Measurements from ENCODE around the gene GFRA1. TPM values are rescaled to one million over a fixed set of nuclear protein-coding genes. Genes with fewer than 3 reads are reported as not detected.

GFRA1 gene
- total and polyA plus RNA-seq, 2 donors (not counting 1 experiment from before 2014, with no cell fraction given) = 6.3 to 29.6 TPM

DNA sequence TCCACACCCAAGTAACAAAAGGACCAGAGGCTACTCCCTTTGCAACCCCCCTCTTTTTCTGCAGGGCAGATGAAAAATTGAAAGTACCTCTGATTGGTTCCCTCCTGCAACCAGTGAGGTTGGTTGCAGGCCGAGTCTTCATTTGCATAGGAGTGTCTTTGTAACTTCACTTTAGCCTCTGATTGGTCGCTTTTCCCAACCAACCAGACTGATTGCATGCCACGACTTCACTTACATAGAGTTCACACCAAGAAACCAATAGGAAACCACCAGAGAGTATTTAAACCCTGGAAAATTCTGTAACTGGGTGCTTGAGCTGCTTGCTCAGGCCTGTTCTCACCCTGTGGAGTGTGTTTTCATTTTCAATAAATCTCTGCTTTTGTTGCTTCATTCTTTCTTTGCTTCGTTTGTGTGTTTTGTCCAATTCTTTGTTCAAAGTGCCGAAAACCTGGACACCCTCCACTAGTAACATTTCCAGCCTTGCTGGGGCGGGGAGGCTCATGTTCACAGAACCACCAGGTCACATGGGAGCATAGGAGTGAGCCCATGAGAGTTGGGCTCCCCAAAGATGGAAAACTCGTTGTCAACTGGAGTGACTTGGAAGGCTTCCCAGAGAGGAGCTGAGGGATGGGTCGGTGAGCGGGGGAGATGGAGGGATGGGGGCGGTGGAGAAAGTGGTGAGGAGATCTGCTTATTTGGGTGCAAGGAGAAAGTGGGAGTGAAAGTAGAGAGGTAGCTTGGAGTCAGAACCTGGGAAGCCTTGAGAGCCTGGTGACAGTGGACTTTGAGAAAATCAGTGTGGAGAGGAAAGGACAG is 223.6 kb downstream of the GFRA1 start:
- Histone ChIP-seq H3K9ac (ENCODE audit: insufficient read depth, low read length) (no peak overlapping the region), H3K27ac (ENCODE audit: insufficient read depth, low read length) (no peak overlapping the region), H3K4me2 (ENCODE audit: extremely low read depth, insufficient read depth, low read length) (no peak overlapping the region), H3K9me3 (ENCODE audit: control insufficient read depth, insufficient read depth, low read depth, low read length) (no peaks in the 10 kb centered on the region), H4K20me1 (ENCODE audit: control insufficient read depth, extremely low read depth, insufficient read depth, low read length) (no peaks in the 10 kb centered on the region), H3K27me3 (ENCODE audit: control insufficient read depth, insufficient read depth, low read length) (no peaks in the 10 kb centered on the region), H3K79me2 (ENCODE audit: control insufficient read depth, insufficient read depth, low read length) (no peaks in the 10 kb centered on the region), H3K4me3 (replicated peaks in 1 of 4; ENCODE audit: control extremely low read depth in 1 of 4, insufficient read depth in 1 of 4, low read depth in 3 of 4, low read length in 4 of 4) (no peak overlapping the region), H3K4me1 (ENCODE audit: control insufficient read depth, extremely low read depth, insufficient read depth, low read length) (no peaks in the 10 kb centered on the region), H3K36me3 (ENCODE audit: control insufficient read depth, insufficient read depth, low read length) (no peaks in the 10 kb centered on the region), H2AFZ (ENCODE audit: low read length) (no peak overlapping the region)
- TF ChIP-seq, protein P1, sequence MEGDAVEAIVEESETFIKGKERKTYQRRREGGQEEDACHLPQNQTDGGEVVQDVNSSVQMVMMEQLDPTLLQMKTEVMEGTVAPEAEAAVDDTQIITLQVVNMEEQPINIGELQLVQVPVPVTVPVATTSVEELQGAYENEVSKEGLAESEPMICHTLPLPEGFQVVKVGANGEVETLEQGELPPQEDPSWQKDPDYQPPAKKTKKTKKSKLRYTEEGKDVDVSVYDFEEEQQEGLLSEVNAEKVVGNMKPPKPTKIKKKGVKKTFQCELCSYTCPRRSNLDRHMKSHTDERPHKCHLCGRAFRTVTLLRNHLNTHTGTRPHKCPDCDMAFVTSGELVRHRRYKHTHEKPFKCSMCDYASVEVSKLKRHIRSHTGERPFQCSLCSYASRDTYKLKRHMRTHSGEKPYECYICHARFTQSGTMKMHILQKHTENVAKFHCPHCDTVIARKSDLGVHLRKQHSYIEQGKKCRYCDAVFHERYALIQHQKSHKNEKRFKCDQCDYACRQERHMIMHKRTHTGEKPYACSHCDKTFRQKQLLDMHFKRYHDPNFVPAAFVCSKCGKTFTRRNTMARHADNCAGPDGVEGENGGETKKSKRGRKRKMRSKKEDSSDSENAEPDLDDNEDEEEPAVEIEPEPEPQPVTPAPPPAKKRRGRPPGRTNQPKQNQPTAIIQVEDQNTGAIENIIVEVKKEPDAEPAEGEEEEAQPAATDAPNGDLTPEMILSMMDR (conservative IDR thresholded peaks at IDR 0.05 in 1 of 2, IDR thresholded peaks at IDR 0.05 in 1 of 2; ENCODE audit: low read depth in 1 of 2, low read length in 2 of 2) = no peak
- TF ChIP-seq EZH2 (IDR thresholded peaks at IDR 0.05; ENCODE audit: low read length, missing control alignments) = no peak
- DNase-seq (ENCODE audit: low read depth in 2 of 2) = no peak

DNA sequence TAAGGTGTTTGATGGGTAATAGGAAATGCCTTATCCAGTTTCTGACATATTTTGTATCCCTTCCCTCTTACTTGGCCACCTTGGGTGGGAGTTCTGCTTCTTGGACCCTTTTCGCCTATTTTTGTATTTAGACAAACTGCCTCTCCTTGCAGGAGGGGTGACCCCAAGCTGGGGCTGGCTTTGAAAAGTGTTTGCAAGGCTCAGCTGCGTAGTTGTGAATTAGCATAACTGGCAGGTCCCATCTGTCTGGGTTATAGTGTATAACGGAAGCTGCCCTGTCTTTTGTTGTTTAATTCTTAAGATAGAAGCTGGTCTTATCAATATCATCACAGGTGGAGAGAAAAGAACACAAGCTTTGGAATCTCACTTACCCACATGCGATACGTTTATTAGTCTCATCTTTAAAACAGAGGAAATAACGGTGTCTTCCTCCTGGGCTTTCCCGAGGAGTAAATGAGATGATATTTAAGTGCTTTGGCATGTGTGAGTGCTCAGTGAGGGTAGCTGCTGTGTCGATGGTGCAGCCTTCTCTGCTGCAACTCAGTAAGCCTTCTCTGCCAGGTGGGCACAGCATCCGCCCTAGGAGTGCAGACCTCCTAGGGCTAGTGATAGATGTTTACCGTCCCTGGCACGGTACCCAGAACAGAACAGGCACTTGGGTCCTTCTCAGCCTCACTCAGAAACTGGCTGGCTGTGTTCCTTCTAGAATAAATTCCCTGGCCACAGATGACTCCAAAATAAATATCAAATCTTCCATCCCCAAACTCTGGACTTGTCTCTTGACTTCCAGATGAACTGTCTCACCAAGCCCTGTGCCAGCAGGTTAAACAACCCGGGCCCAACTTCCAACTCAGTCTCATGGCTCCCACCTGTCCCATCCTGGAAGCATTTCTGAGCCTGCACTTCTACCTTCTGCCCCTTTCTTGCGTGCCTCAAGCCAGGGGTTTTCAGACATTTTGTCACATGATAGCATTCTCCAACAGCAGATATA is 227.3 kb downstream of the GFRA1 start:
- Histone ChIP-seq H3K9ac (ENCODE audit: insufficient read depth, low read length) (no peak overlapping the region), H3K4me3 (replicated peaks in 1 of 4; ENCODE audit: control extremely low read depth in 1 of 4, insufficient read depth in 1 of 4, low read depth in 3 of 4, low read length in 4 of 4) (no peak overlapping the region), H3K27me3 (ENCODE audit: control insufficient read depth, insufficient read depth, low read length) (no peaks in the 10 kb centered on the region), H3K36me3 (ENCODE audit: control insufficient read depth, insufficient read depth, low read length) (no peaks in the 10 kb centered on the region), H4K20me1 (ENCODE audit: control insufficient read depth, extremely low read depth, insufficient read depth, low read length) (no peaks in the 10 kb centered on the region), H3K4me1 (ENCODE audit: control insufficient read depth, extremely low read depth, insufficient read depth, low read length) (no peaks in the 10 kb centered on the region), H3K79me2 (ENCODE audit: control insufficient read depth, insufficient read depth, low read length) (no peaks in the 10 kb centered on the region), H2AFZ (ENCODE audit: low read length) (no peak overlapping the region), H3K9me3 (ENCODE audit: control insufficient read depth, insufficient read depth, low read depth, low read length) (no peaks in the 10 kb centered on the region), H3K4me2 (ENCODE audit: extremely low read depth, insufficient read depth, low read length) (no peak overlapping the region), H3K27ac (ENCODE audit: insufficient read depth, low read length) (no peak overlapping the region)
- TF ChIP-seq EZH2 (IDR thresholded peaks at IDR 0.05; ENCODE audit: low read length, missing control alignments) = no peak
- TF ChIP-seq, protein P1 (conservative IDR thresholded peaks at IDR 0.05 in 1 of 2, IDR thresholded peaks at IDR 0.05 in 1 of 2; ENCODE audit: low read depth in 1 of 2, low read length in 2 of 2) = no peak
- DNase-seq (ENCODE audit: low read depth in 2 of 2) = no peak

DNA sequence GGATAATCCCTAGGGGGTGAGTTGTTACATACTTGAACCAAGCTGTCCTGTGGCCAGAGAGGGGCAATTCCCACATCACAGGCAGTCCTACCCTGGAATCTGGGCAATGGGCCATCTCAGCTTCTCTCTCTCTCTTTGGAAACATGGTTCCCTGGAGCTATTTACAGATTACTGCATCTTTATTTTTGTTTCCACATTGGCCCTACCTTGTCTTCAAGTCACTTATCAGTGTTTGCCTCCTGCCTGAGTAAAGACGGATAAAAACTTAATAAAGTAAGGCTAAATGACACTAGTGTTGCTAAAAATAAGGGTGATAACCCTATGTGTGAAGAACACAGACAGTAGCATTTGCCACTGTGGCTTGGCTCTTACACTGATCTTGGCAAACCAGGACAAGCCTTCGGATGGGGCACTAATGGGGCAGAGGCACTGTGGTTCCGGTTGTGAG is 228.2 kb downstream of the GFRA1 start:
- H3K4me1 ChIP-seq (ENCODE audit: control insufficient read depth, extremely low read depth, insufficient read depth, low read length) = no peaks in the 10 kb centered on the region
- no peaks in the 10 kb centered on the region for H3K9me3 ChIP-seq (ENCODE audit: control insufficient read depth, insufficient read depth, low read depth, low read length)
- H3K4me3 ChIP-seq (replicated peaks in 1 of 4; ENCODE audit: control extremely low read depth in 1 of 4, insufficient read depth in 1 of 4, low read depth in 3 of 4, low read length in 4 of 4) = no peak overlapping the region
- H2AFZ ChIP-seq (ENCODE audit: low read length) = no peak overlapping the region
- H3K27ac ChIP-seq (ENCODE audit: insufficient read depth, low read length) = no peak overlapping the region
- no peaks in the 10 kb centered on the region for H4K20me1 ChIP-seq (ENCODE audit: control insufficient read depth, extremely low read depth, insufficient read depth, low read length)
- DNase-seq (ENCODE audit: low read depth in 2 of 2) = peak; percentile 8 to 51
- no peaks in the 10 kb centered on the region for H3K27me3 ChIP-seq (ENCODE audit: control insufficient read depth, insufficient read depth, low read length)
- H3K9ac ChIP-seq (ENCODE audit: insufficient read depth, low read length) = no peak overlapping the region
- TF ChIP-seq EZH2 (IDR thresholded peaks at IDR 0.05; ENCODE audit: low read length, missing control alignments) = no peak
- H3K4me2 ChIP-seq (ENCODE audit: extremely low read depth, insufficient read depth, low read length) = no peak overlapping the region
- no peaks in the 10 kb centered on the region for H3K79me2 ChIP-seq (ENCODE audit: control insufficient read depth, insufficient read depth, low read length)
- no peaks in the 10 kb centered on the region for H3K36me3 ChIP-seq (ENCODE audit: control insufficient read depth, insufficient read depth, low read length)
